ENCODE data around the gene KHK. TPM values are rescaled to one million over a fixed set of nuclear protein-coding genes. Genes with fewer than 3 reads are reported as not detected.

Gene KHK
- total RNA-seq, 2 donors from 2014 or later = 2.5 to 5.1 TPM

GRCh38 chr2:27080140-27080469 is 6.5 kb upstream of the KHK start:
- H3K4me3 Mint-ChIP-seq = peak overlapping the region; percentile 89

GRCh38 chr2:27080603-27080936 is 6.0 kb upstream of the KHK start:
- ATAC-seq (no peak), DNase-seq (ENCODE audit: low spot score) (no peak)
- Mint-ChIP-seq H3K9me3 (no peaks in the 10 kb centered on the region), H3K36me3 (no peaks in the 10 kb centered on the region), H3K4me1 (ENCODE audit: low read depth in 2 of 2) (peaks cover 38 to 53% of the 10 kb centered on the region in 2 donors), H3K4me3 (peak overlapping the region; percentile 89), H3K27me3 (no peaks in the 10 kb centered on the region), H3K27ac (peak overlapping the region; percentile 96 to 98)

More at GRCh38 chr2:27080140-27080469, 6.5 kb upstream of the KHK start:
- H3K4me1 Mint-ChIP-seq (ENCODE audit: low read depth in 2 of 2) = peaks cover 38 to 53% of the 10 kb centered on the region in 2 donors
- H3K9me3 Mint-ChIP-seq = no peaks in the 10 kb centered on the region
- H3K27me3 Mint-ChIP-seq = no peaks in the 10 kb centered on the region
- ATAC-seq (no peak), DNase-seq (ENCODE audit: low spot score) (no peak)
- H3K36me3 Mint-ChIP-seq = no peaks in the 10 kb centered on the region
- peak overlapping the region; percentile 96 to 98 for H3K27ac Mint-ChIP-seq

GRCh38 chr2:27081984-27082772 is 4.4 kb upstream of the KHK start:
- H3K36me3 Mint-ChIP-seq = no peaks in the 10 kb centered on the region
- H3K4me3 Mint-ChIP-seq = peak overlapping the region; percentile 89
- H3K27ac Mint-ChIP-seq = peak overlapping the region; percentile 96 to 98
- DNase-seq (ENCODE audit: low spot score) (no peak), ATAC-seq (no peak)
- no peaks in the 10 kb centered on the region for H3K27me3 Mint-ChIP-seq
- no peaks in the 10 kb centered on the region for H3K9me3 Mint-ChIP-seq
- H3K4me1 Mint-ChIP-seq (ENCODE audit: low read depth in 2 of 2) = peaks cover 24 to 45% of the 10 kb centered on the region in 2 donors

GRCh38 chr2:27082773-27083409 is 3.7 kb upstream of the KHK start:
- peaks cover 21 to 38% of the 10 kb centered on the region in 2 donors for H3K4me1 Mint-ChIP-seq (ENCODE audit: low read depth in 2 of 2)
- ATAC-seq (no peak), DNase-seq (ENCODE audit: low spot score) (no peak)
- H3K36me3 Mint-ChIP-seq = no peaks in the 10 kb centered on the region
- H3K4me3 Mint-ChIP-seq = no peak overlapping the region
- no peaks in the 10 kb centered on the region for H3K9me3 Mint-ChIP-seq
- no peaks in the 10 kb centered on the region for H3K27me3 Mint-ChIP-seq
- peak overlapping the region in 1 of 2 donors; percentile 37 for H3K27ac Mint-ChIP-seq

- H3K27ac Mint-ChIP-seq = peak overlapping the region in 1 of 2 donors; percentile 37
These were observed 2.9 kb upstream of the KHK start for GRCh38 chr2:27083410-27084296.

GRCh38 chr2:27084297-27085061 is 2.1 kb upstream of the KHK start:
- Mint-ChIP-seq H3K36me3 (no peaks in the 10 kb centered on the region), H3K4me1 (ENCODE audit: low read depth in 2 of 2) (peaks cover 18 to 33% of the 10 kb centered on the region in 2 donors), H3K27ac (peak overlapping the region; percentile 82 to 85), H3K9me3 (no peaks in the 10 kb centered on the region), H3K27me3 (no peaks in the 10 kb centered on the region), H3K4me3 (no peak overlapping the region)
- no peak for DNase-seq (ENCODE audit: low spot score)
- no peak for ATAC-seq

More at GRCh38 chr2:27083410-27084296, 2.9 kb upstream of the KHK start:
- no peak for DNase-seq (ENCODE audit: low spot score)
- H3K36me3 Mint-ChIP-seq = no peaks in the 10 kb centered on the region
- no peaks in the 10 kb centered on the region for H3K27me3 Mint-ChIP-seq
- ATAC-seq = no peak
- H3K4me1 Mint-ChIP-seq (ENCODE audit: low read depth in 2 of 2) = peaks cover 18 to 34% of the 10 kb centered on the region in 2 donors
- no peak overlapping the region for H3K4me3 Mint-ChIP-seq
- no peaks in the 10 kb centered on the region for H3K9me3 Mint-ChIP-seq

- Mint-ChIP-seq H3K27me3 (no peaks in the 10 kb centered on the region), H3K4me3 (peak overlapping the region; percentile 81), H3K9me3 (no peaks in the 10 kb centered on the region), H3K27ac (peak overlapping the region; percentile 82 to 85), H3K4me1 (ENCODE audit: low read depth in 2 of 2) (peaks cover 18 to 34% of the 10 kb centered on the region in 2 donors), H3K36me3 (no peaks in the 10 kb centered on the region)
- ATAC-seq (no peak), DNase-seq (ENCODE audit: low spot score) (no peak)
These were observed 1.4 kb upstream of the KHK start for GRCh38 chr2:27085062-27085672.

- Mint-ChIP-seq H3K36me3 (no peaks in the 10 kb centered on the region), H3K4me1 (ENCODE audit: low read depth in 2 of 2) (peaks cover 18 to 31% of the 10 kb centered on the region in 2 donors), H3K4me3 (peak overlapping the region; percentile 81), H3K27me3 (no peaks in the 10 kb centered on the region), H3K27ac (peak overlapping the region; percentile 82 to 85), H3K9me3 (no peaks in the 10 kb centered on the region)
- DNase-seq (ENCODE audit: low spot score) (no peak), ATAC-seq (peak; percentile 0 to 1)
These were observed 891 bp upstream of the KHK start for GRCh38 chr2:27085673-27086089.

GRCh38 chr2:27086090-27086723 is 365 bp upstream of the KHK start:
- no peaks in the 10 kb centered on the region for H3K27me3 Mint-ChIP-seq
- DNase-seq (ENCODE audit: low spot score) (peak; percentile 98), ATAC-seq (peak; percentile 96)
- H3K9me3 Mint-ChIP-seq = no peaks in the 10 kb centered on the region
- peak overlapping the region; percentile 81 for H3K4me3 Mint-ChIP-seq
- peak overlapping the region; percentile 39 to 82 for H3K27ac Mint-ChIP-seq
- peaks cover 12 to 27% of the 10 kb centered on the region in 2 donors for H3K4me1 Mint-ChIP-seq (ENCODE audit: low read depth in 2 of 2)
- H3K36me3 Mint-ChIP-seq = no peaks in the 10 kb centered on the region

DNA sequence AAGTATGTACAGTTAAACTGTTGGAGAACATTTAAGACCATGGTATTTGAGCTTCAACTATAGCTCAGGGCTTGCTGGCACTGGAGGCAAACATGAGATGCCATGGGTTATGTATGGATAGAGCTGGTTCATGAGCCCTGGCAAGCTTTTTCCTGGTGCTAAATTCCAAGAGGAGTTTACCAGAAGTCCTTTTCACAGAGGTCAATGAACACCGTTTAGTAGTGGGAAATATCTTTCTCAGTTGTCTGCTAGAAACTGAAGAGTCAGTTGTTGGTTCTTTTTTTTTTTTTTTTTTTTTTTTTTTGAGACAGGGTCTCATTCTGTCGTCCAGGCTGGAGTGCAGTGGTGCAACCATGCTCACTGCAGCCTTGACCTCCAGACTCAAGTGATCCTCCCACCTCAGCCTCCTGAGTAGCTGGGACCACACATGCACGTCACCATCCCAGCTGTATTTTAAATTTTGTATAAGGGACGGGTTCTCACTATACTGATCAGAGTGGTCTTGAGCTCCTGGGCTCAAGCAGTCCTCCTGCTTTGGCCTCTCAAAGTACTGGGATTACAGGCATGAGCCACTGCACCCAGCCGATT is 1.3 kb downstream of the KHK start:
- peaks cover 7 to 23% of the 10 kb centered on the region in 2 donors for H3K4me1 Mint-ChIP-seq (ENCODE audit: low read depth in 2 of 2)
- ATAC-seq (no peak), DNase-seq (ENCODE audit: low spot score) (no peak)
- peak overlapping the region; percentile 81 for H3K4me3 Mint-ChIP-seq
- H3K36me3 Mint-ChIP-seq = no peaks in the 10 kb centered on the region
- H3K9me3 Mint-ChIP-seq = no peaks in the 10 kb centered on the region
- H3K27ac Mint-ChIP-seq = no peak overlapping the region
- no peaks in the 10 kb centered on the region for H3K27me3 Mint-ChIP-seq

- Mint-ChIP-seq H3K27me3 (no peaks in the 10 kb centered on the region), H3K4me3 (no peak overlapping the region), H3K36me3 (no peaks in the 10 kb centered on the region), H3K9me3 (no peaks in the 10 kb centered on the region), H3K4me1 (ENCODE audit: low read depth in 2 of 2) (peaks cover 7 to 20% of the 10 kb centered on the region in 2 donors), H3K27ac (no peak overlapping the region)
- ATAC-seq (no peak), DNase-seq (ENCODE audit: low spot score) (no peak)
These were observed 2.1 kb downstream of the KHK start for GRCh38 chr2:27088634-27089033.
